NCI-H1048 (cell line): ENCODE measurements around the gene KCNJ15.
"Not testable (repeated sequence)": the region's sequence is repeated elsewhere in the genome, so short reads cannot be mapped to it uniquely, and the experiment has no call there.

Source experiments
- DNase-seq: peaks from one replicate; lab custom pipeline; 2025; lab: John Stamatoyannopoulos, UW

The KCNJ15 gene

GRCh38 chr21:38244885-38245869, 11.6 kb upstream of the KCNJ15 start:
- DNase-seq: no peak

- DNase-seq: no peak
These were observed 10.3 kb upstream of the KCNJ15 start for GRCh38 chr21:38246511-38246910.

GRCh38 chr21:38247054-38247453, 9.7 kb upstream of the KCNJ15 start:
- DNase-seq: not testable (repeated sequence)

GRCh38 chr21:38247738-38248510, 8.9 kb upstream of the KCNJ15 start:
- DNase-seq: no peak

GRCh38 chr21:38249256-38249655, 7.5 kb upstream of the KCNJ15 start:
- DNase-seq: no peak

DNA sequence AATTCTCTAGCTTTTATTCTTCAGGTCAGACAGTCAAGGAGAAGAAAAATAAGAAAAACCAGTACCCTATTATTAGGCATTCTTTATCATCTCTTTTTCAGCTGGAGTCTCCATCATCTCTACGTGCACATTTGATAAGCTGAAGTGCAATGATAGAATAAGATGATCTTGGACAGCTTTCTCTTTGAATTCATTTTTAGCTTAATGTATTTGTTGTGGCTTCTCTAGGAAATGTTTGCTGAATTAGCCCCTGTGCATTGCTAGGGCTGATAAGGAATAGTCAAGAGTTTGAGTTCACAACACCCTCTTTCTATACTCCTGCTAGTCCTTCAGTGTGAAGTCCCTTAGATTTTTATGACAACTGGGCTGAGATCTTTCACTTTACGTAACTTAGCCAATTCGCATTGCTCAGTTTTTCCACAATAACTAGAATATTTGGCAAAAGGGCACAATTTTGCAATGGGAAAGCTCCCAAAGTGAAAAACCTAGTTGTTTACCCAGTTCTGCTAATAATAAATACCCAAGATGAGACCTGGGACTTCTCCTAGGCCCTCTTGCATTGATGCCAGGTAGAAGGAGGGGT, 7.0 kb upstream of the KCNJ15 start:
- DNase-seq: no peak

DNA sequence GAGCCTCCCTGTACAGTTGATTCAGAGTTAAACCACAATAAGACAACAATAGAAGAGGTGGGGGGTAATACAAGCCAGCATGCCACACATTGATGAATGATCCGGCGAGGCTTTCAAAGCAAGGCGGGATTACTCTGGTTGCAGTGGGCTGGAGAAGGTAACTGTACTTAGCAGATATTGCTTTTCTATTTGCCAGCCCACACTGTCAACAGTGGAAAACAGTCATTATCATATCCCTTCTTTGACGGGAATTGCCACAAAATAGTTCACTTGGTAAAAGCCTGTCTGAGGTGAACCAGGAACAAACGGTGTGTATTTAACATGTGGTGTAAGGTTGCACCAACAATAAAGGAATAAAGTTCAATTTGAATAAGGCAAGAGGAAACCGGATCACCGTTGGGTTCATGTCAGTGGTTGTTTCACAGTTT, 5.8 kb upstream of the KCNJ15 start:
- DNase-seq: no peak

DNA sequence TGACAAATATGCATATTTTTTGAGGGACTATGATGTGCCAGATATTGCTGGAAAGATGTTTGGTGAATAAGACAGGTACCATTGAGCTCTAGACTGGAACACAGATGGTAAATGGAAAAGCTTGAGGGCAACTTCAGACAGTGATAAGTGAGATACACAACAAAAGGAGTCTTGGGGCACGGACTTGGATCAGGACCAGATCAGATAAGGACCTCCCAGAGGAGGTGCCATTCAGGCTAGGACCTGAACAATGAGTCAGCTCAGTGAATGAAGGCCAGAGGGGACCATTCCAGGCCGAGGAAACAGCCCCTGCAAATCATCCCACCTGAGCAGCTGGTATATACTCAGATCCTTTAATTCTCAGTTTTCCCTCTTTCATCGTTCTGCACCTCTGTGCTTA, 1.8 kb upstream of the KCNJ15 start:
- DNase-seq: no peak

GRCh38 chr21:38255571-38256117, 1.1 kb upstream of the KCNJ15 start:
- no peak for DNase-seq

- DNase-seq: no peak
These were observed 876 bp downstream of the KCNJ15 start for GRCh38 chr21:38257667-38258066.

DNA sequence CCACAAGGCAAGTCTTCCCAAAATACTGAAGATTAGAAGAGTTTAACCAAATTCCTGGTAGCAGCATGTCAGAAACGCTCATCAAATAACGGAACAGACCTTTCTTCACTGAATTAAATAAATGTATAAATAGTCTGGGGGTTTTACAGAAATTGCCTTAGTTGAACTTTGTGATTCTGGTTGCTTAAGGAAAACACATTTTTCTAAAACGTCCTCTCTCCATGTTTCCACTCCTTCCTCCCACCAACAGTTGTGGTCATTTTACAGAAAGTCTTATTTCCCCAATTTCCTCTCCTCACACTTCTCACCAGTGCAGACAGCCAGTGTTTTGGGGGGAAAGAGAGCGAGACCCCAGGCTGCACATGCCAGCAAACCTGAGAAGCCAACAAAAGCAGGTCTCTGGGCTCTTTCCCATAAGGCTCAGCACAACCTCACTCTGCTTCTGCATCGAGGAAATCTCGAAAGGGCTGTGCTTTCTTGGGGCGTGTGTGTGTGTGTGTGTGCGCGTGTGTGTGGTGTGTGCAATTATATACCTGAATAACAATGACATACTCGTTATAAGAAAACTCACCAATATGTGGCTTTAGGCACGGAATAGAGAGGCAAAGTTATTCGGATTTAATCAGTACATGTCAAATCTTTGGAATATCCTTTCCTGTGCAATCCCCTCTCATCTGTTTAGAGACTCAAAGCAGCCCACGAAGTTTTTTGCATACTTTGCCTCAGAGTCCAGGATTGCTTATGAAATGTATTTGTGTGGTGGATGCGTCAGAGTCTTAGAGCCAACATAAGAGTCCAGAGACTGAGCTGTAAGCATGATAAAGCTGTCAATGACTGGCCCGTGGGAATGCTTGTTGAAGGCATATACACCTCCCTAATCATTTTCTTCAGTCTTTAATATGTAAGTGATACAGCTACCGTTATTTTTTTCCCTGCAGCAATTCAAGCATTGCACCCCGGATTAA, 2.0 kb downstream of the KCNJ15 start:
- no peak for DNase-seq

GRCh38 chr21:38259665-38260064, 2.9 kb downstream of the KCNJ15 start:
- DNase-seq: no peak

- no peak for DNase-seq
These were observed 3.6 kb downstream of the KCNJ15 start for GRCh38 chr21:38260426-38260825.

DNA sequence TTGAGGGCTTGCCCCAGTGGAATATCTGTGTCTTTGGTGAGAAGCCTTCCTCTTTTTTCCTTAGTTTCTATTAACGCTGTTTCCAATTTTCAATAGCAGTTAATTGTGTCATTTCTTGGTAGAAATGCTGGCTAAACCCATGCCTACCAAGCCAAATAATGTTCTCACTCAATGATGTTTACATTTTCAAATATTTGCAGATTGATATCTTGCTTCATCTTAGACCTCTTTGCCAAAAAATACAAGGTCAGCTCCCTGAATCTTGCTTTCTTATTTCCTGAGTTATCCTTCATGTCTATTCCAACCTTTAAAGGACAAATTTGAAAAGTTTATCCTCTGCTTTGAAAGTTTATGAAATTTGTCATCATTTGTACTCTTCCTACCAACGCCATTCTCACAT, 5.1 kb downstream of the KCNJ15 start:
- DNase-seq: no peak

GRCh38 chr21:38263493-38263892, 6.7 kb downstream of the KCNJ15 start:
- DNase-seq: no peak

- DNase-seq: no peak
These were observed 7.8 kb downstream of the KCNJ15 start for GRCh38 chr21:38264571-38264970.

- no peak for DNase-seq
These were observed 8.4 kb downstream of the KCNJ15 start for GRCh38 chr21:38265166-38265565.

- no peak for DNase-seq
These were observed 9.9 kb downstream of the KCNJ15 start for GRCh38 chr21:38266732-38267131.

DNA sequence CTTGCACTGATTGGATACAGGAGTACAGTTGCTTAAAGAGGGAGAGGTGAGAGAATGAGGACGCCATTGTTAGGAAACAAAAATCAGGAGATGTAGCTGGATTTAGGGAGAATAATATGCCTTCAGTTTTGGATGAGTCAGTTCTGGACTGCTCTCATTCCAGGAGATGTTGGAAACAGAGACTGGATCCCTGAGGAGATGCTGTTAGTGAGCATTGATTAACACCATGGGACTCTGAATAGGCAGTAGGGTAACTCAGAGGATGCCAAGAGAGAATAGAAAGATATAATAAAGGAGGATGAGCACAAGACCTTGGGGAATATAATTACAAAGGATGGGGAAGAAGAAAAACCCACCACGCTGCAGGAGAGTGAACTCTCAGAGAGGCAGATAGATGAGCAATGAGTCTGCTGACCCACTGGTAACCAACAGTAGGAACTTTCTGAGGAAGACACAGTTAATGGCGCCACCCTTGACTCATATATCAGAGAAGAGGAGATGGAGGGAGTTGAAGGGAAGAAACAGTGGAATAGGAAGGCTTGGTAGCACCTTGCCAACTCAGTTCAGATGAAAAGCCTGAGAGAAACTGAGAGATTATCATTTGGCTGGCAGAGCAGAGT, 10.5 kb downstream of the KCNJ15 start:
- no peak for DNase-seq

DNA sequence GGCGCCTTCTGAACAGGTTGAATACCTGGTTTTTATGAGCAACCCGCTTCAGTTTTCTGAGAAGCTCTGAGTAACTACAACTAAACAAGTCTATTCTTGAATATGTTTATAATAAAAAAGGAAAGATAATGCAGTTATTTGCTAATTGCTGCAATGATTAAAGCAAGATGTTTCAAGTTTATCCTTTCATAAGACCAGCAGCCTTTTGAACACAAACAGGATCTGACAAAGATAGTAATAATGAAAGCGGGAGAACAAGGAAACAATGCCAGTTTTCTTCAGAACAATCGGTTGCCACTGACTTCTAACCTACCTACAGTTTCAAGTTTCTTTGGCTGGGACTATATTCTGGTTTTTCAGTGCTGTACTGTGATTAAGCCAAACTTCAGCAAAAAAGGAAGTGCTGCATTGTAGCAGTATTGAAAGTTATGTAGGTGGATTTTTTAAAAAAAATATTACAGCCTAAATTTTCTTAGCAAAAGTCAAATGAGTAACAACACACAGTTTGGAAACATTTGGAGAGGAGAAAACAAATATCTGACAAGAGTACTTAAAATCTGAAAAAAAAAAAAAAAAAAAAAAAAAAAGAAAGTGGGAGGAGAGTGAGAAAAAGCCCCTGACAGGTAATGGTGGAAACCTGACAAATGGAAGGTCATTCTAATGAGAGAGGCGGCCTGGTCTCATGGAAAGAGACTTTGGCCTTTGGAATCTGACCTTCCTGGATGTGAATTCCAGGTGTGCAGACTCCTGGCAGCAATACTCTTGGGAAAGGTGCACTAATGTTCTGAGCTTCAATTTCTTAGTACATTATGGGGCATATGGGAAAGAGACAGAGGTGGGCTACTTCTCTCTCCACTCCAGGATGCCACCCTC, 11.4 kb downstream of the KCNJ15 start:
- DNase-seq: no peak
